ENCODE data around the gene CYP2C18. TPM values are rescaled to one million over a fixed set of nuclear protein-coding genes. Genes with fewer than 3 reads are reported as not detected.

Gene CYP2C18
- polyA plus RNA-seq, 2 donors: 17.3 to 28.0 TPM

GRCh38 chr10:94777886-94778458 is 94.4 kb downstream of the CYP2C18 start:
- Histone ChIP-seq H3K4me1 (ENCODE audit: control insufficient read depth in 2 of 2, insufficient read depth in 2 of 2, low read length in 1 of 2) (no peaks in the 10 kb centered on the region), H3K27ac (ENCODE audit: low read depth in 2 of 2, low read length in 1 of 2) (no peak overlapping the region), H3K27me3 (ENCODE audit: control insufficient read depth in 1 of 2, insufficient read depth in 2 of 2, low read length in 2 of 2) (no peaks in the 10 kb centered on the region), H3K36me3 (ENCODE audit: control insufficient read depth in 2 of 2, insufficient read depth in 2 of 2, low read length in 1 of 2) (no peaks in the 10 kb centered on the region), H3K9me3 (ENCODE audit: control insufficient read depth in 2 of 2, insufficient read depth in 1 of 2, low read depth in 1 of 2, low read length in 1 of 2) (no peaks in the 10 kb centered on the region), H3K4me3 (ENCODE audit: low read depth in 1 of 2, low read length in 2 of 2) (no peak overlapping the region)
- 40 to 44% methylated on average over 5 of the region's 5 CpGs for WGBS, 2 donors

DNA sequence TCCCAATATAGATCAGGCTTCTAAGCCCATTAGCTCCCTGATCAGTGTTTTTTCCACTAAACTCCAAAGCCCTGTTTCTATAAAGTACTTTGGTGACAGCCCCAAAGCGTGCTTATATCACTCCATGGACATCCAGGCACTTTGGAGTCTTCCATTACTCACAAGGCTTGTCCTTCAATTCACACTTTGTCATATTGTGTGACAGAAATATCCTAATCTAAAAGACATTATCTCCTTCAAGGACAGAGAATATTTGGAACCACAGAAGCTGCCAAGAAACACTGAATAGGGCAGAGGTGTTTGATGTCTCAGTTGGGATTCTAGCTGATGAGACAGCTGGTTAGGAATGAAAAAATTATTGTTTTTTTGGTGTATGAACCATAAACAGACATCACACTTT is 97.3 kb downstream of the CYP2C18 start:
- WGBS, 2 donors: 58 to 59% methylated on average over 1 of the region's 1 CpG
- Histone ChIP-seq H3K27me3 (ENCODE audit: control insufficient read depth in 1 of 2, insufficient read depth in 2 of 2, low read length in 2 of 2) (no peaks in the 10 kb centered on the region), H3K27ac (ENCODE audit: low read depth in 2 of 2, low read length in 1 of 2) (no peak overlapping the region)

GRCh38 chr10:94784256-94784655 is 100.7 kb downstream of the CYP2C18 start:
- H3K27me3 ChIP-seq (ENCODE audit: control insufficient read depth in 1 of 2, insufficient read depth in 2 of 2, low read length in 2 of 2): no peaks in the 10 kb centered on the region
- H3K4me3 ChIP-seq (ENCODE audit: low read depth in 1 of 2, low read length in 2 of 2): no peak overlapping the region
- H3K27ac ChIP-seq (ENCODE audit: low read depth in 2 of 2, low read length in 1 of 2): no peak overlapping the region
- H3K9me3 ChIP-seq (ENCODE audit: control insufficient read depth in 2 of 2, insufficient read depth in 1 of 2, low read depth in 1 of 2, low read length in 1 of 2): no peaks in the 10 kb centered on the region
- H3K4me1 ChIP-seq (ENCODE audit: control insufficient read depth in 2 of 2, insufficient read depth in 2 of 2, low read length in 1 of 2): no peaks in the 10 kb centered on the region
- no peaks in the 10 kb centered on the region for H3K36me3 ChIP-seq (ENCODE audit: control insufficient read depth in 2 of 2, insufficient read depth in 2 of 2, low read length in 1 of 2)

More for the DNA sequence above, 97.3 kb downstream of the CYP2C18 start:
- no peaks in the 10 kb centered on the region for H3K36me3 ChIP-seq (ENCODE audit: control insufficient read depth in 2 of 2, insufficient read depth in 2 of 2, low read length in 1 of 2)
- H3K4me1 ChIP-seq (ENCODE audit: control insufficient read depth in 2 of 2, insufficient read depth in 2 of 2, low read length in 1 of 2): no peaks in the 10 kb centered on the region
- H3K4me3 ChIP-seq (ENCODE audit: low read depth in 1 of 2, low read length in 2 of 2): no peak overlapping the region
- H3K9me3 ChIP-seq (ENCODE audit: control insufficient read depth in 2 of 2, insufficient read depth in 1 of 2, low read depth in 1 of 2, low read length in 1 of 2): no peaks in the 10 kb centered on the region

GRCh38 chr10:94785211-94785610 is 101.7 kb downstream of the CYP2C18 start:
- 53 to 62% methylated on average over 2 of the region's 2 CpGs for WGBS, 2 donors
- no peak overlapping the region for H3K27ac ChIP-seq (ENCODE audit: low read depth in 2 of 2, low read length in 1 of 2)
- H3K4me1 ChIP-seq (ENCODE audit: control insufficient read depth in 2 of 2, insufficient read depth in 2 of 2, low read length in 1 of 2): no peaks in the 10 kb centered on the region
- H3K36me3 ChIP-seq (ENCODE audit: control insufficient read depth in 2 of 2, insufficient read depth in 2 of 2, low read length in 1 of 2): no peaks in the 10 kb centered on the region
- H3K9me3 ChIP-seq (ENCODE audit: control insufficient read depth in 2 of 2, insufficient read depth in 1 of 2, low read depth in 1 of 2, low read length in 1 of 2): no peaks in the 10 kb centered on the region
- no peak overlapping the region for H3K4me3 ChIP-seq (ENCODE audit: low read depth in 1 of 2, low read length in 2 of 2)
- H3K27me3 ChIP-seq (ENCODE audit: control insufficient read depth in 1 of 2, insufficient read depth in 2 of 2, low read length in 2 of 2): no peaks in the 10 kb centered on the region

Other genes starting within 250 kb of the CYP2C18 start
- gene HELLS, start 137.9 kb upstream of the CYP2C18 start, polyA plus RNA-seq: 10 to 100 TPM in 1 of 2 donors, 1 to 10 TPM in 1; 6.3 to 12.0 TPM
- 1 to 10 TPM in 1 of 2 donors, under 1 TPM in 1; 0.35 to 3.0 TPM for gene CYP2C19, start 79.0 kb downstream of the CYP2C18 start, polyA plus RNA-seq

Data from esophagus (tissue), 2 donors.